ENCODE measurements around the gene RIN2. TPM values are rescaled to one million over a fixed set of nuclear protein-coding genes. Genes with fewer than 3 reads are reported as not detected.

The RIN2 gene
- total RNA-seq, 1 donor from 2014 or later: 0.75 TPM

GRCh38 chr20:19712721-19713260, 45.3 kb upstream of the RIN2 start:
- H3K9me3 Mint-ChIP-seq: peaks cover 5% of the 10 kb centered on the region
- H3K36me3 Mint-ChIP-seq (ENCODE audit: low read depth): no peaks in the 10 kb centered on the region
- POLR2A ChIA-PET: no interaction called here
- H3K27ac Mint-ChIP-seq: no peak overlapping the region
- DNase-seq (no peak), ATAC-seq (ENCODE audit: low read depth) (no peak)
- no peak for TF ChIP-seq CTCF (IDR thresholded peaks at IDR 0.05)
- H3K4me1 Mint-ChIP-seq: no peaks in the 10 kb centered on the region
- H3K4me3 Mint-ChIP-seq: no peak overlapping the region
- CTCF ChIA-PET: no interaction called here
- intact Hi-C loops (cut with micrococcal nuclease): no loop called here
- no peaks in the 10 kb centered on the region for H3K27me3 Mint-ChIP-seq

GRCh38 chr20:19713822-19714578, 44.1 kb upstream of the RIN2 start:
- Mint-ChIP-seq H3K36me3 (ENCODE audit: low read depth) (no peaks in the 10 kb centered on the region), H3K9me3 (peaks cover 7% of the 10 kb centered on the region), H3K27me3 (no peaks in the 10 kb centered on the region), H3K4me1 (no peaks in the 10 kb centered on the region), H3K4me3 (no peak overlapping the region), H3K27ac (no peak overlapping the region)
- ATAC-seq (ENCODE audit: low read depth) (no peak), DNase-seq (no peak)
- TF ChIP-seq CTCF (IDR thresholded peaks at IDR 0.05): no peak
- ChIA-PET POLR2A (no interaction called here), CTCF (no interaction called here)
- intact Hi-C loops (cut with micrococcal nuclease): no loop called here

- no peak for TF ChIP-seq CTCF (IDR thresholded peaks at IDR 0.05)
- ATAC-seq (ENCODE audit: low read depth) (no peak), DNase-seq (no peak)
- no peaks in the 10 kb centered on the region for H3K36me3 Mint-ChIP-seq (ENCODE audit: low read depth)
- no peaks in the 10 kb centered on the region for H3K4me1 Mint-ChIP-seq
- intact Hi-C loops (cut with micrococcal nuclease): no loop called here
- H3K9me3 Mint-ChIP-seq: peaks cover 7% of the 10 kb centered on the region
- POLR2A ChIA-PET: no interaction called here
- H3K4me3 Mint-ChIP-seq: no peak overlapping the region
- H3K27ac Mint-ChIP-seq: no peak overlapping the region
- peaks cover 4% of the 10 kb centered on the region for H3K27me3 Mint-ChIP-seq
- CTCF ChIA-PET: no interaction called here
Measured at GRCh38 chr20:19714579-19714840, 43.5 kb upstream of the RIN2 start.

GRCh38 chr20:19715986-19716385, 42.1 kb upstream of the RIN2 start:
- ChIA-PET CTCF (no interaction called here), POLR2A (no interaction called here)
- Mint-ChIP-seq H3K4me1 (no peaks in the 10 kb centered on the region), H3K36me3 (ENCODE audit: low read depth) (no peaks in the 10 kb centered on the region), H3K9me3 (peaks cover 7% of the 10 kb centered on the region), H3K4me3 (no peak overlapping the region), H3K27ac (no peak overlapping the region), H3K27me3 (peaks cover 4% of the 10 kb centered on the region)
- DNase-seq (no peak), ATAC-seq (ENCODE audit: low read depth) (no peak)
- no peak for TF ChIP-seq CTCF (IDR thresholded peaks at IDR 0.05)
- intact Hi-C loops (cut with micrococcal nuclease): no loop called here

- CTCF ChIA-PET: no interaction called here
Measured at GRCh38 chr20:19718880-19719279, 39.2 kb upstream of the RIN2 start.

More at GRCh38 chr20:19718880-19719279, 39.2 kb upstream of the RIN2 start:
- no peak for ATAC-seq (ENCODE audit: low read depth)
- Mint-ChIP-seq H3K36me3 (ENCODE audit: low read depth) (no peaks in the 10 kb centered on the region), H3K27me3 (peaks cover 4% of the 10 kb centered on the region), H3K9me3 (peaks cover 7% of the 10 kb centered on the region), H3K4me3 (no peak overlapping the region), H3K4me1 (no peaks in the 10 kb centered on the region), H3K27ac (no peak overlapping the region)
- POLR2A ChIA-PET: no interaction called here
- no peak for DNase-seq
- intact Hi-C loops (cut with micrococcal nuclease): no loop called here
- no peak for TF ChIP-seq CTCF (IDR thresholded peaks at IDR 0.05)

Measured in activated B cell treated with CpG ODN at 0.5 μM for 24 hours (primary cell).